ENCODE results near the gene ODF2. TPM values are rescaled to one million over a fixed set of nuclear protein-coding genes. Genes with fewer than 3 reads are reported as not detected.

Gene ODF2
- polyA plus RNA-seq, 1 donor: 58.3 TPM

- DNase-seq: no peak
These were observed 72.8 kb downstream of the ODF2 start for GRCh38 chr9:128528445-128529160.

GRCh38 chr9:128529191-128529590, 73.4 kb downstream of the ODF2 start:
- no peak for DNase-seq

- no peak for DNase-seq
These were observed 76.8 kb downstream of the ODF2 start for GRCh38 chr9:128532581-128532980.

- DNase-seq: no peak
These were observed 85.0 kb downstream of the ODF2 start for GRCh38 chr9:128540634-128541360.

GRCh38 chr9:128546504-128546903, 90.7 kb downstream of the ODF2 start:
- DNase-seq: no peak

- DNase-seq: no peak
These were observed 93.1 kb downstream of the ODF2 start for GRCh38 chr9:128548876-128549275.

- peak; percentile 15 for DNase-seq
These were observed 94.4 kb downstream of the ODF2 start for GRCh38 chr9:128550226-128550625.

Other genes starting within 250 kb of the ODF2 start
- gene GOLGA2, start 180.0 kb upstream of the ODF2 start, polyA plus RNA-seq (ENCODE audit: insufficient read length): 92.5 TPM
- gene SWI5, start 179.7 kb upstream of the ODF2 start, polyA plus RNA-seq (ENCODE audit: insufficient read length): 31.6 TPM
- 37.6 TPM for gene TRUB2, start 133.6 kb upstream of the ODF2 start, polyA plus RNA-seq (ENCODE audit: insufficient read length)
- 83.2 TPM for gene COQ4, start 133.2 kb upstream of the ODF2 start, polyA plus RNA-seq (ENCODE audit: insufficient read length)
- gene SLC27A4, start 115.5 kb upstream of the ODF2 start, polyA plus RNA-seq (ENCODE audit: insufficient read length): 16.7 TPM
- gene URM1, start 84.6 kb upstream of the ODF2 start, polyA plus RNA-seq (ENCODE audit: insufficient read length): 53.6 TPM
- 34.9 TPM for gene CERCAM, start 35.1 kb upstream of the ODF2 start, polyA plus RNA-seq (ENCODE audit: insufficient read length)
- gene GLE1, start 48.7 kb downstream of the ODF2 start, polyA plus RNA-seq (ENCODE audit: insufficient read length): 34.2 TPM
- 407 TPM for gene SPTAN1, start 96.6 kb downstream of the ODF2 start, polyA plus RNA-seq (ENCODE audit: insufficient read length)
- 55.2 TPM for gene DYNC2I2, start 200.8 kb downstream of the ODF2 start, polyA plus RNA-seq (ENCODE audit: insufficient read length)
- gene SET, start 233.2 kb downstream of the ODF2 start, polyA plus RNA-seq (ENCODE audit: insufficient read length): 720 TPM
- gene PKN3, start 246.5 kb downstream of the ODF2 start, polyA plus RNA-seq (ENCODE audit: insufficient read length): 13.4 TPM